Neural cell (in vitro differentiated cells): ENCODE data around the gene BTRC. TPM values are rescaled to one million over a fixed set of nuclear protein-coding genes. Genes with fewer than 3 reads are reported as not detected.
A peak's percentile ranks its signal among the peaks of the same experiment; 100 is the strongest.

Experiments
- H2AFZ ChIP-seq: fragments of 200-600, 300-800 bp; sonication (generic), shearing (Covaris generic); 2 replicates; pipeline ENCODE4 v1.6.0; 2014; ENCODE audit warnings: low read depth, mild to moderate bottlenecking, antibody characterized with exemption, low read length, moderate library complexity
- H3F3A ChIP-seq: fragments of 200-600 bp; shearing (Covaris generic); 2 replicates; pipeline ENCODE4 v1.6.1; 2016; ENCODE audit warnings: mild to moderate bottlenecking, moderate library complexity, mixed read lengths, antibody characterized with exemption, low read length; ENCODE audit not compliant: insufficient read depth, poor library complexity, severe bottlenecking
- H3K27ac ChIP-seq: fragments of 200-600, 300-800 bp; sonication (generic), shearing (Covaris generic); 2 replicates; pipeline ENCODE4 v1.5.1; 2014; ENCODE audit warnings: mild to moderate bottlenecking, low read length, moderate library complexity
- H3K27me3 ChIP-seq: fragments of 300-800, 200-600 bp; sonication (generic), shearing (Covaris generic); 2 replicates; pipeline ENCODE4 v1.6.0; 2014; ENCODE audit warnings: mild to moderate bottlenecking, low read depth, low read length, moderate library complexity; ENCODE audit not compliant: insufficient read depth
- H3K36me3 ChIP-seq: fragments of 300-800, 200-600 bp; sonication (generic), shearing (Covaris generic); 2 replicates; pipeline ENCODE4 v1.5.1; 2014; ENCODE audit warnings: mild to moderate bottlenecking, antibody characterized with exemption, low read length, moderate library complexity; ENCODE audit not compliant: insufficient read depth
- H3K4me2 ChIP-seq: fragments of 300-800, 200-600 bp; sonication (generic), shearing (Covaris generic); 2 replicates; pipeline ENCODE4 v1.6.0; 2014; ENCODE audit warnings: mild to moderate bottlenecking, low read length
- H3K4me3 ChIP-seq: fragments of 300-800, 200-600 bp; sonication (generic), shearing (Covaris generic); 2 replicates; pipeline ENCODE4 v1.5.1; 2014; ENCODE audit warnings: mild to moderate bottlenecking, low read length, moderate library complexity
- H3K79me2 ChIP-seq: fragments of 200-600 bp; shearing (Covaris generic); replicated peaks from 2 replicates; pipeline ENCODE4 v1.6.0; 2014; ENCODE audit warnings: mild to moderate bottlenecking, low read length, moderate library complexity; ENCODE audit not compliant: insufficient read depth
- H3K9ac ChIP-seq: fragments of 300-800, 200-600 bp; sonication (generic), shearing (Covaris generic); 2 replicates; pipeline ENCODE4 v1.6.1; 2016; ENCODE audit warnings: mild to moderate bottlenecking, low read length, mixed read lengths
- H3K9me2 ChIP-seq: fragments of 200-600 bp; shearing (Covaris generic); 2 replicates; pipeline ENCODE4 v1.6.1; 2016; ENCODE audit warnings: mild to moderate bottlenecking, low read length, mixed read lengths; ENCODE audit not compliant: insufficient read depth
- H3K9me3 ChIP-seq: fragments of 200-600, 300-800 bp; sonication (generic), shearing (Covaris generic); 2 replicates; pipeline ENCODE4 v1.6.1; 2016; ENCODE audit warnings: mild to moderate bottlenecking, mixed run types, low read length, moderate library complexity, mixed read lengths
- H4K20me1 ChIP-seq: fragments of 200-600 bp; shearing (Covaris generic); 2 replicates; pipeline ENCODE4 v1.6.1; 2016; ENCODE audit warnings: mild to moderate bottlenecking, mixed run types; ENCODE audit not compliant: insufficient read depth
- CTCF ChIP-seq: fragments of 450-650 bp; IDR thresholded peaks from 2 replicates; pipeline ENCODE4 v1.5.1; 2014; ENCODE audit warnings: antibody characterized with exemption, mild to moderate bottlenecking, moderate library complexity; ENCODE audit not compliant: poor library complexity, severe bottlenecking
- EZH2 ChIP-seq: fragments of 200-600, 300-800 bp; shearing (Covaris generic), sonication (generic); IDR thresholded peaks from 2 replicates; pipeline ENCODE4 v1.6.1; 2014; ENCODE audit warnings: antibody characterized with exemption, low read length, borderline replicate concordance, mild to moderate bottlenecking; ENCODE audit not compliant: insufficient read depth, poor library complexity, severe bottlenecking
- MXI1 ChIP-seq: fragments of 450-650 bp; conservative IDR thresholded peaks from 2 replicates; pipeline ENCODE4 v1.6.1; 2014; ENCODE audit warnings: antibody characterized with exemption, mild to moderate bottlenecking; ENCODE audit not compliant: poor library complexity, severe bottlenecking
- POLR2AphosphoS5 ChIP-seq: IDR thresholded peaks from 2 replicates; pipeline ENCODE4 v1.6.1; 2012
- RAD21 ChIP-seq: fragments of 450-650 bp; conservative IDR thresholded peaks from 2 replicates; pipeline ENCODE4 v1.6.1; 2014; ENCODE audit warnings: antibody characterized with exemption, mild to moderate bottlenecking, moderate library complexity
- REST ChIP-seq: IDR thresholded peaks from 2 replicates; pipeline ENCODE4 v1.6.1; 2012; ENCODE audit warnings: borderline replicate concordance
- SMC3 ChIP-seq: fragments of 450-650 bp; conservative IDR thresholded peaks from 2 replicates; pipeline ENCODE4 v1.6.1; 2014; ENCODE audit warnings: antibody characterized with exemption, mild to moderate bottlenecking, moderate library complexity; ENCODE audit not compliant: poor library complexity
- TAF1 ChIP-seq: IDR thresholded peaks from 2 replicates; pipeline ENCODE4 v1.6.1; 2012; ENCODE audit warnings: low read depth
- polyA plus RNA-seq: library from polyadenylated mRNA; depleted of rRNA; stranded (reverse); fragments of >200 nt; gene quantifications from 2 replicates; pipeline ENCODE4 v1.2.3, GENCODE V29; 2014

BTRC gene
- polyA plus RNA-seq, 1 donor from 2014 or later, result 32.6 TPM

- no peak overlapping the region for H3K27ac ChIP-seq
- H3K9me2 ChIP-seq, result no peaks in the 10 kb centered on the region
- no peak overlapping the region for H3K4me3 ChIP-seq
- H3K4me2 ChIP-seq, result no peak overlapping the region
- TF ChIP-seq RAD21, result no peak
- TF ChIP-seq POLR2AphosphoS5, result no peak
- no peak for TF ChIP-seq REST
- no peak for TF ChIP-seq SMC3
- TF ChIP-seq CTCF, result no peak
- no peak for TF ChIP-seq MXI1
- no peak for TF ChIP-seq EZH2
- no peak for TF ChIP-seq TAF1
- H3K36me3 ChIP-seq, result no peaks in the 10 kb centered on the region
- H3K9ac ChIP-seq, result no peak overlapping the region
- no peaks in the 10 kb centered on the region for H3F3A ChIP-seq
- H4K20me1 ChIP-seq, result no peaks in the 10 kb centered on the region
- no peaks in the 10 kb centered on the region for H3K27me3 ChIP-seq
- no peaks in the 10 kb centered on the region for H3K9me3 ChIP-seq
- peaks cover 9% of the 10 kb centered on the region for H3K79me2 ChIP-seq
- no peak overlapping the region for H2AFZ ChIP-seq
These were observed 36.1 kb downstream of the BTRC start for GRCh38 chr10:101389986-101390531.

GRCh38 chr10:101393378-101393777 lies 39.4 kb downstream of the BTRC start:
- Histone ChIP-seq H4K20me1 (no peaks in the 10 kb centered on the region), H3K9me2 (no peaks in the 10 kb centered on the region), H3F3A (peaks cover 5% of the 10 kb centered on the region), H3K4me2 (no peak overlapping the region), H3K4me3 (no peak overlapping the region), H3K9me3 (no peaks in the 10 kb centered on the region), H3K9ac (no peak overlapping the region), H3K79me2 (peaks cover 22% of the 10 kb centered on the region), H3K36me3 (no peaks in the 10 kb centered on the region), H3K27me3 (no peaks in the 10 kb centered on the region), H2AFZ (no peak overlapping the region), H3K27ac (peak overlapping the region; percentile 73)
- TF ChIP-seq TAF1, result no peak
- no peak for TF ChIP-seq EZH2
- no peak for TF ChIP-seq CTCF
